ENCODE data around the gene NAXE. TPM values are rescaled to one million over a fixed set of nuclear protein-coding genes. Genes with fewer than 3 reads are reported as not detected.

The NAXE gene
- total RNA-seq, 6 donors from 2014 or later, result 46.1 to 81.1 (median 60.0) TPM

DNA sequence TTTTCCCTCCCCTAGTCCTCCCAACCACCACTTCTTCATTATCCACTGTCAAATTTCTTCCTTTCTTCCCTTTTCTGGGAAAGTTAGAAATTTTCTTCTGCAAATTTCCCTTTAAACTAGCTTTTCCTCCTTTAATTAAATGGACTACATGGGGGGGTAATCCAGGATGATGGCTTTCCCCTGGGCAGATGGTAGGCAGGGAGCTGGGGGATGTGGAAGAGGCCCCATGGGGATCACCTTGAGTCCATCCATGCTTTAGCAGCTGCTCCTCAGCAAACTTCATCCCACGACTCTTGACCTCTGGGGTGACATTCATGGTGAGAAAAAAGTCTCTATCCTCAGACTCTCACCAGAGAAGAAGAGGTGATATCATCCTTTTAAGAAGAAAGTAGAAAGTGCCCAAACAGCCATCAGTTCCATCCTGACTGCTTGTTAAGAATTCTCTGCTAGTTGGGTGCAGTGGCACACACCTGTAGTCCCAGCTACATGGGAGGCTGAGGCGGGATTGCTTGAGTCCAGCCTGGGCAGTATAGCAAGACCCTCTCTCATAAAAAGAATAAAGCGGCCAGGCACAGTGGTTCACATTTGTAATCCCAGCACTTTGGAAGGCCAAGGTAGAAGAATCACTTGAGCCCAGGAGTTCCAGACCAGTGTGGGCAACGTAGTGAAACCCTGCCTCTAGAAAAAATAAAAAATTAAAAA lies 7.3 kb downstream of the NAXE start:
- TF ChIP-seq, protein P1, sequence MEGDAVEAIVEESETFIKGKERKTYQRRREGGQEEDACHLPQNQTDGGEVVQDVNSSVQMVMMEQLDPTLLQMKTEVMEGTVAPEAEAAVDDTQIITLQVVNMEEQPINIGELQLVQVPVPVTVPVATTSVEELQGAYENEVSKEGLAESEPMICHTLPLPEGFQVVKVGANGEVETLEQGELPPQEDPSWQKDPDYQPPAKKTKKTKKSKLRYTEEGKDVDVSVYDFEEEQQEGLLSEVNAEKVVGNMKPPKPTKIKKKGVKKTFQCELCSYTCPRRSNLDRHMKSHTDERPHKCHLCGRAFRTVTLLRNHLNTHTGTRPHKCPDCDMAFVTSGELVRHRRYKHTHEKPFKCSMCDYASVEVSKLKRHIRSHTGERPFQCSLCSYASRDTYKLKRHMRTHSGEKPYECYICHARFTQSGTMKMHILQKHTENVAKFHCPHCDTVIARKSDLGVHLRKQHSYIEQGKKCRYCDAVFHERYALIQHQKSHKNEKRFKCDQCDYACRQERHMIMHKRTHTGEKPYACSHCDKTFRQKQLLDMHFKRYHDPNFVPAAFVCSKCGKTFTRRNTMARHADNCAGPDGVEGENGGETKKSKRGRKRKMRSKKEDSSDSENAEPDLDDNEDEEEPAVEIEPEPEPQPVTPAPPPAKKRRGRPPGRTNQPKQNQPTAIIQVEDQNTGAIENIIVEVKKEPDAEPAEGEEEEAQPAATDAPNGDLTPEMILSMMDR (IDR thresholded peaks at IDR 0.05), result no peak
- TF ChIP-seq POLR2AphosphoS5 (IDR thresholded peaks at IDR 0.05) (no peak), POLR2A (IDR thresholded peaks at IDR 0.05) (no peak), EP300 (IDR thresholded peaks at IDR 0.05) (no peak)
- Histone ChIP-seq H3K36me3 (peaks cover 0 to 46% (median 22%) of the 10 kb centered on the region in 4 donors), H3K9me3 (no peaks in the 10 kb centered on the region), H3K4me3 (no peak overlapping the region), H3K27ac (no peak overlapping the region), H3K4me1 (peaks cover 13 to 24% (median 22%) of the 10 kb centered on the region in 4 donors), H3K27me3 (no peaks in the 10 kb centered on the region)
- no peak for ATAC-seq (ENCODE audit: low FRiP score in 2 of 2)
- DNase-seq, result no peak
- 97% methylated on average over 4 of the region's 4 CpGs for WGBS, 2 donors

DNA sequence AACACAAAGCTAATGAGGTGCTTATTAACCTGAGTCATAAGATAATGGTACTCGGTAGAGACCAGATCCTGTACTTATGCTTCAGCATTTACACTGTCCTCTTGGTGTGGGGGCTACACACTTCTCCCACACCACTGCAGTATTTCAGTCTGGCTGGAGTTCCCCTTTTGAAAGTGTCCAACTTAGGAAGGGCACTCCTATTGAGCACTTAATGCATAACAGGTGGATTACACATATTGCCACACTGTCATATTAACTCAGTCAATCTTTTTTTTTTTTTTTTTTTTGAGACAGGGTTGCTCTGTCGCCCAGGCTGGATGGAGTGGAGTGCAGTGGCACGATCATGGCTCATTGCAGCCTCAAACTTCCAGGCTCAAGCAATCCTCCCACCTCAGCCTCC lies 8.2 kb downstream of the NAXE start:
- peaks cover 0 to 37% (median 19%) of the 10 kb centered on the region in 4 donors for H3K36me3 ChIP-seq
- no peaks in the 10 kb centered on the region for H3K27me3 ChIP-seq
- DNase-seq (no peak), ATAC-seq (ENCODE audit: low FRiP score in 2 of 2) (no peak)
- peaks cover 13 to 24% (median 22%) of the 10 kb centered on the region in 4 donors for H3K4me1 ChIP-seq
- TF ChIP-seq, protein P1 (IDR thresholded peaks at IDR 0.05), result peak in 3 of 6 experiments; percentile 14 to 23 (median 15)
- TF ChIP-seq POLR2A (IDR thresholded peaks at IDR 0.05), result no peak
- no peaks in the 10 kb centered on the region for H3K9me3 ChIP-seq
- no peak overlapping the region for H3K27ac ChIP-seq
- H3K4me3 ChIP-seq, result peak overlapping the region in 1 of 4 donors; percentile 66
- 35 to 59% methylated on average over 3 of the region's 3 CpGs for WGBS, 2 donors

DNA sequence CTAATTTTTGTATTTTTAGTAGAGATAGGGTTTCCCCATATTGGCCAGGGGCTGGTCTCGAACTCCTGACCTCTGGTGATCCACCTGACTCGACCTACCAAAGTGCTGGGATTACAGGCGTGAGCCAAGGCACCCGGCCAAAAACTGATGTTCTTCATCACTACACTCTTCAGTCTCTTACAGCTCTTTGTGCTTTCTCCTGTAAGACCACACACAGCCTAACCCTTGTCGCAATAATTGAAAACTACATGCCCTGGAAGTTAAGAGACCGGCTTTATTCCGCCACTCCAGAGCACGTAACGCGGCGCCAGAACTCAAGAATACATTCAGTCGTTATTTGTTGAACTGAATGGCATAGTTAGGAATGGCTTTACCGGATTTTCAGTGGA lies 9.2 kb downstream of the NAXE start:
- 6 to 9% methylated on average over 13 of the region's 13 CpGs for WGBS, 2 donors
- no peak for DNase-seq
- Histone ChIP-seq H3K4me1 (peaks cover 13 to 24% (median 22%) of the 10 kb centered on the region in 4 donors), H3K27ac (peak overlapping the region; percentile 51 to 73 (median 64)), H3K36me3 (peaks cover 0 to 27% (median 15%) of the 10 kb centered on the region in 4 donors), H3K9me3 (no peaks in the 10 kb centered on the region), H3K4me3 (peak overlapping the region; percentile 56 to 82 (median 68)), H3K27me3 (no peaks in the 10 kb centered on the region)
- TF ChIP-seq, protein P1 (IDR thresholded peaks at IDR 0.05), result no peak
- no peak for TF ChIP-seq POLR2A (IDR thresholded peaks at IDR 0.05)
- peak in 1 of 2 donors; percentile 14 for ATAC-seq (ENCODE audit: low FRiP score in 2 of 2)

DNA sequence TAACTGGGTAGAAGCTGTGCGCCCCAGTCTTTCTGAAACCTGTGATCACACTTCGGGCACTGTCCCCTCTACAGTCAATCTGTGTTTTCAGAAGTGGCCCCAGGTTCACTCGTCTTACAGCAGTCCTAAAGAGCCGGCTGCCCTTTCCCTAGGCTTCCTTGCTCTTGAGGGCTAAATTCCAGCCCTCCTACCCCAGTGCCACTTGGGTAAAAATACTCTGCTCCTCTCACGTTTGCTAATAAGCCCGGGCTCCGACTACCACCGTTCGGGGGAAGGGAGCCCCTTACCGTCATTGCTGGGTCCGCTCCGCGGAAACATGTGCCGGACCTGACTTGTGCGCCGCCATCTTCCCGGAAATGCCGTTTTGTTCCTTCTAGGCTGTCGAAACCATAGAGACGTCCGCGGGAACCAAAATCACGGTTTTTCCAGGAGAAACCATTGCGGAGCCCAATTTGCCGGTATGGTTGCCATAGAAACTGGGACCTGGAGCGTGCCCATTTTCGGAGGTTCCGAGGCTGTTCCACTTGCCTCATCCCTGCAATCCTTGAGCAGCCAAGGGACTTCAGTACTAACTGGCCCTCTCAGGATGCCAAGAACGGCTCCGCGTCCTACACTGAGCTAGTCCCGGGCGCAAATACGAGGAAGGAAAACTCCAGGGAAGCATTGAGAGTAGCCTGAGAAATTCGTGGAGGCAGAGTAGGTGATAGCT lies 9.7 kb downstream of the NAXE start, which contains the start of gene GPATCH4:
GPATCH4 (minus strand) TSS at position 358 of the 709 bp plus-strand sequence.
- Histone ChIP-seq H3K27me3 (no peaks in the 10 kb centered on the region), H3K9me3 (no peaks in the 10 kb centered on the region), H3K27ac (peak within 1 kb of the TSS; percentile 51 to 73 (median 64)), H3K4me1 (peaks cover 13 to 24% (median 22%) of the 10 kb centered on the region in 4 donors), H3K36me3 (peaks cover 0 to 22% (median 11%) of the 10 kb centered on the region in 4 donors), H3K4me3 (peak within 1 kb of the TSS; percentile 56 to 82 (median 68))
- 0 to 1% methylated on average over 4 to 35 of the region's 35 CpGs for WGBS, 2 donors
- TF ChIP-seq POLR2A (IDR thresholded peaks at IDR 0.05), result peak in 2 of 4 donors; percentile 20 to 39
- TF ChIP-seq, protein P1 (IDR thresholded peaks at IDR 0.05), result no peak
- no peak for TF ChIP-seq EP300 (IDR thresholded peaks at IDR 0.05)
- peak in 1 of 2 donors; percentile 23 for TF ChIP-seq POLR2AphosphoS5 (IDR thresholded peaks at IDR 0.05)
- DNase-seq, result peak in 1 of 2 donors; percentile 82
- ATAC-seq (ENCODE audit: low FRiP score in 2 of 2), result peak; percentile 86 to 94
